IMR-90 (cell line): Measurements from ENCODE around the gene NUP205. TPM values are rescaled to one million over a fixed set of nuclear protein-coding genes. Genes with fewer than 3 reads are reported as not detected.
A peak's percentile ranks its signal among the peaks of the same experiment; 100 is the strongest.

Experiments
- ATAC-seq: fragments of 200-7000 bp; cut with Tn5 transposase; 2 replicates; pipeline ENCODE4 v1.9.1; 2020; ENCODE audit warnings: low read depth, mild to moderate bottlenecking, moderate library complexity
- BruUV-seq: library from RNA; stranded (reverse); fragments of 400-500 nt; replicated peaks from 2 replicates; lab custom pipeline; 2021; lab: Mats Ljungman, UMichigan
- CTCF ChIA-PET: fragments of 300-600 bp; formaldehyde crosslinking; extraction: SDS; loops from one replicate; lab custom pipeline; 2021; ENCODE audit warnings: antibody characterized with exemption; lab: Yijun Ruan, JAX
- POLR2A ChIA-PET: fragments of 300-600 bp; sonication (Branson Sonifier 250); formaldehyde crosslinking; loops from one replicate; lab custom pipeline; 2022; ENCODE audit warnings: antibody characterized with exemption; ENCODE audit not compliant: unreplicated experiment; lab: Charles Lee
- DNase-seq: peaks from one replicate; pipeline ENCODE4 v3.0.0; 2013
- H2AFZ ChIP-seq: replicated peaks from 2 replicates; pipeline ENCODE3; 2013; ENCODE audit warnings: low read length, mild to moderate bottlenecking; ENCODE audit not compliant: poor library complexity
- H2AK5ac ChIP-seq: 2 replicates; pipeline ENCODE4 v1.6.1; 2013; ENCODE audit warnings: low read depth, low read length, inconsistent platforms
- H2AK9ac ChIP-seq: replicated peaks from 2 replicates; pipeline ENCODE3; 2013; ENCODE audit warnings: mild to moderate bottlenecking, low read depth, low read length, moderate library complexity; ENCODE audit not compliant: poor library complexity
- H2BK120ac ChIP-seq: 2 replicates; pipeline ENCODE4 v1.6.1; 2013; ENCODE audit warnings: low read depth, low read length, inconsistent platforms
- H2BK15ac ChIP-seq: 3 replicates; pipeline ENCODE4 v1.6.1; 2013; ENCODE audit warnings: low read depth, low read length, inconsistent platforms
- H2BK20ac ChIP-seq: 2 replicates; pipeline ENCODE4 v1.6.1; 2013; ENCODE audit warnings: low read depth, mild to moderate bottlenecking, inconsistent platforms, low read length, moderate library complexity
- H2BK5ac ChIP-seq: 2 replicates; pipeline ENCODE4 v1.6.1; 2013; ENCODE audit warnings: mild to moderate bottlenecking, low read depth, low read length, inconsistent platforms; ENCODE audit not compliant: poor library complexity, severe bottlenecking
- H3K14ac ChIP-seq: replicated peaks from 2 replicates; pipeline ENCODE4 v1.6.1; 2013; ENCODE audit warnings: low read depth, low read length, inconsistent platforms
- H3K18ac ChIP-seq: 2 replicates; pipeline ENCODE4 v1.6.1; 2013; ENCODE audit warnings: low read depth, low read length, control low read depth
- H3K23ac ChIP-seq: 2 replicates; pipeline ENCODE4 v1.6.1; 2013; ENCODE audit warnings: low read depth, low read length, inconsistent platforms
- H3K27ac ChIP-seq: 2 replicates; pipeline ENCODE4 v1.5.1; 2013; ENCODE audit warnings: mild to moderate bottlenecking, control low read depth, low read length; ENCODE audit not compliant: insufficient read depth
- H3K27me3 ChIP-seq: 2 replicates; pipeline ENCODE4 v1.6.1; 2013; ENCODE audit warnings: low read length; ENCODE audit not compliant: control insufficient read depth, insufficient read depth
- H3K36me3 ChIP-seq: 2 replicates; pipeline ENCODE4 v1.6.1; 2013; ENCODE audit warnings: low read length, mixed read lengths; ENCODE audit not compliant: control insufficient read depth, insufficient read depth
- H3K4ac ChIP-seq: 2 replicates; pipeline ENCODE4 v1.6.1; 2013; ENCODE audit warnings: low read depth, low read length, inconsistent platforms
- H3K4me1 ChIP-seq: 2 replicates; pipeline ENCODE4 v1.6.1; 2013; ENCODE audit warnings: low read length, mixed read lengths; ENCODE audit not compliant: control insufficient read depth, insufficient read depth
- H3K4me2 ChIP-seq: 2 replicates; pipeline ENCODE4 v1.6.1; 2013; ENCODE audit warnings: low read depth, mild to moderate bottlenecking, control low read depth, low read length, moderate library complexity
- H3K4me3 ChIP-seq: 2 replicates; pipeline ENCODE4 v1.5.1; 2013; ENCODE audit warnings: low read depth, mild to moderate bottlenecking, control low read depth, low read length, moderate library complexity; ENCODE audit not compliant: insufficient read depth
- H3K56ac ChIP-seq: 2 replicates; pipeline ENCODE4 v1.6.1; 2013; ENCODE audit warnings: low read length, inconsistent platforms; ENCODE audit not compliant: insufficient read depth; ENCODE audit errors: extremely low read depth
- H3K79me1 ChIP-seq, 2 experiments: 2 replicates each; pipeline ENCODE4 v1.6.1; 2013; ENCODE audit warnings: low read length in 2 of 2, inconsistent platforms in 1 of 2, low read depth in 1 of 2
- H3K9ac ChIP-seq: 2 replicates; pipeline ENCODE4 v1.6.1; 2013; ENCODE audit warnings: low read depth, low read length, control low read depth
- H3K9me1 ChIP-seq: 2 replicates; pipeline ENCODE4 v1.6.1; 2013; ENCODE audit warnings: low read length, inconsistent platforms; ENCODE audit not compliant: insufficient read depth
- H3K9me3 ChIP-seq: 2 replicates; pipeline ENCODE4 v1.6.1; 2013; ENCODE audit warnings: low read length; ENCODE audit not compliant: control insufficient read depth, insufficient read depth
- H4K20me1 ChIP-seq: 2 replicates; pipeline ENCODE4 v1.6.1; 2013; ENCODE audit warnings: low read length, inconsistent platforms; ENCODE audit not compliant: insufficient read depth
- H4K5ac ChIP-seq: 2 replicates; pipeline ENCODE4 v1.6.1; 2013; ENCODE audit warnings: mild to moderate bottlenecking, low read depth, low read length, control low read depth
- H4K8ac ChIP-seq, 2 experiments: 2 replicates each; pipeline ENCODE4 v1.6.1; 2013; ENCODE audit warnings: low read depth in 2 of 2, low read length in 2 of 2, control low read depth in 1 of 2, inconsistent platforms in 1 of 2
- H4K91ac ChIP-seq: 2 replicates; pipeline ENCODE4 v1.6.1; 2013; ENCODE audit warnings: low read depth, low read length, inconsistent platforms; ENCODE audit not compliant: insufficient read depth
- BHLHE40 ChIP-seq: fragments of 150-350 bp; IDR thresholded peaks from 2 replicates; pipeline ENCODE4 v1.6.1; 2016; ENCODE audit warnings: mild to moderate bottlenecking, low read depth, low read length
- CEBPB ChIP-seq: IDR thresholded peaks from 2 replicates; pipeline ENCODE4 v1.6.1; 2012; ENCODE audit warnings: low read depth, low read length, improper control_type of control experiment
- CHD1 ChIP-seq: IDR thresholded peaks from 2 replicates; pipeline ENCODE4 v1.6.1; 2012; ENCODE audit warnings: low read depth, low read length, improper control_type of control experiment
- FOS ChIP-seq: fragments of 150-350 bp; IDR thresholded peaks from 2 replicates; pipeline ENCODE4 v1.6.1; 2016; ENCODE audit warnings: low read depth, low read length
- MAFK ChIP-seq: IDR thresholded peaks from 2 replicates; pipeline ENCODE4 v1.6.1; 2012; ENCODE audit warnings: low read depth, low read length, improper control_type of control experiment
- MAZ ChIP-seq: IDR thresholded peaks from 2 replicates; pipeline ENCODE4 v1.6.1; 2012; ENCODE audit warnings: low read depth, mild to moderate bottlenecking, low read length, improper control_type of control experiment, moderate library complexity, borderline replicate concordance
- MXI1 ChIP-seq: IDR thresholded peaks from 2 replicates; pipeline ENCODE4 v1.6.1; 2012; ENCODE audit warnings: low read depth, mild to moderate bottlenecking, low read length, moderate library complexity, borderline replicate concordance
- NFE2L2 ChIP-seq: fragments of 150-350 bp; IDR thresholded peaks from 2 replicates; pipeline ENCODE4 v1.6.1; 2016; ENCODE audit warnings: low read depth, mild to moderate bottlenecking, low read length
- POLR2A ChIP-seq: IDR thresholded peaks from 2 replicates; pipeline ENCODE4 v1.6.1; 2012; ENCODE audit warnings: mild to moderate bottlenecking, low read depth, low read length
- RAD21 ChIP-seq: IDR thresholded peaks from 2 replicates; pipeline ENCODE4 v1.6.1; 2012; ENCODE audit warnings: low read length, improper control_type of control experiment
- RCOR1 ChIP-seq: IDR thresholded peaks from 2 replicates; pipeline ENCODE4 v1.6.1; 2012; ENCODE audit warnings: mild to moderate bottlenecking, low read length, improper control_type of control experiment; ENCODE audit not compliant: insufficient replicate concordance
- RFX5 ChIP-seq: IDR thresholded peaks from 2 replicates; pipeline ENCODE4 v1.8.0; 2012; ENCODE audit warnings: low read depth, mild to moderate bottlenecking, low read length, moderate library complexity
- SMC3 ChIP-seq: fragments of 150-350 bp; IDR thresholded peaks from 2 replicates; pipeline ENCODE4 v1.6.1; 2016; ENCODE audit warnings: low read depth, mild to moderate bottlenecking, antibody characterized with exemption, low read length, moderate library complexity
- WGBS, 2 experiments: methylation state at CpG; one replicate each; pipeline versions ENCODE4 v1.1.5 to v1.1.7; 2013; ENCODE audit warnings: missing lambda C conversion rate in 2 of 2; ENCODE audit not compliant: insufficient read length in 1 of 2; ENCODE audit errors: extremely low coverage in 2 of 2; 5-methylcytosine and 5-hydroxymethylcytosine counted together
- dilution Hi-C: fragments of 300-500 bp; cut with HindIII; formaldehyde crosslinking; loops from one replicate; pipeline ENCODE4 v1.14.3; 2018; ENCODE audit warnings: low sequenced_read_pairs; ENCODE audit not compliant: unreplicated experiment
- in situ Hi-C: fragments of 300-500 bp; cut with MboI; formaldehyde crosslinking; loops from 3 replicates; pipeline ENCODE4 v1.14.3; 2019; ENCODE audit warnings: low sequenced_read_pairs, inconsistent platforms, mixed read lengths
- intact Hi-C: fragments of 100-400 bp; cut with micrococcal nuclease; formaldehyde crosslinking; loops from 2 replicates; pipeline ENCODE4 v1.10.0; 2022
- polyA plus RNA-seq, 3 experiments: library from polyadenylated mRNA; depleted of rRNA; stranded (reverse); fragments of >200 nt; gene quantifications; 2 replicates each; pipeline ENCODE4 v1.2.3, GENCODE V29; 2012; ENCODE audit warnings: low replicate concordance in 1 of 3
- total RNA-seq: library from RNA; depleted of rRNA; stranded (reverse); fragments of >200 nt; gene quantifications from 2 replicates; pipeline ENCODE4 v1.2.3, GENCODE V29; 2012
- TF ChIP-seq, protein P1 (sequence below): fragments of 150-350 bp; IDR thresholded peaks from 2 replicates; pipeline ENCODE4 v1.6.1; 2016; ENCODE audit warnings: low read depth, mild to moderate bottlenecking, low read length, moderate library complexity, borderline replicate concordance
- TF ChIP-seq, protein P2 (sequence below): fragments of 150-350 bp; IDR thresholded peaks from 2 replicates; pipeline ENCODE4 v1.6.1; 2017; ENCODE audit warnings: mild to moderate bottlenecking, antibody characterized with exemption, low read length, low read depth
- TF ChIP-seq, protein P3 (sequence below): conservative IDR thresholded peaks from 2 replicates; pipeline ENCODE4 v1.5.1; 2012; ENCODE audit warnings: mild to moderate bottlenecking, low read depth, low read length, improper control_type of control experiment

Gene NUP205
- total and polyA plus RNA-seq, 2 of the 4 experiments (the other 2 are of a cell fraction): 29.5 to 84.6 TPM

DNA sequence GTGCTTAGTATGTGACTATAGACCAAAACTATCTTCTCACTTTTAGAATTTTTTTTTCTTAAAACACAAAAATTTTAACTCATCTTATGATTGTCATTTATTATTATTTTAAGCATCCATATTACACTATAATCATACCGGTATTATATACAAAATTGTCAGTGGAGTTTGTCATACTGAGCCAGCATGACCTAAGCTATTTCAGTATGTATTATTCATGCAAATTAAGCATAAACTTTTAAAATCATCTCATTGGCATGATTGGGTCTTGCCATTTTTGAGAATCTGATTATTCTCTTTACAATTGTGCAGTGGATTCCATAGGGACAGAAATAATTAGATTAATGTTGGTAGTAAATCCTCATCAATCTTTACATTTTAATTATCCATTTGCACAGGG is 58.4 kb downstream of the NUP205 start:
- no peak overlapping the region for H2BK5ac ChIP-seq
- no peak overlapping the region for H2BK15ac ChIP-seq
- intact Hi-C loops (no loop called here), dilution Hi-C loops (no loop called here), in situ Hi-C loops (no loop called here)
- H3K4me3 ChIP-seq: no peak overlapping the region
- H3K27ac ChIP-seq: no peak overlapping the region
- H3K27me3 ChIP-seq: no peaks in the 10 kb centered on the region
- TF ChIP-seq NFE2L2 (no peak; the same call in 1 of the 2 replicates), MAZ (no peak), CHD1 (no peak), RFX5 (no peak), FOS (no peak), SMC3 (no peak), POLR2A (no peak), CEBPB (no peak), MAFK (no peak; the same call in 1 of the 2 replicates), RAD21 (no peak), BHLHE40 (no peak), RCOR1 (no peak), MXI1 (no peak)
- TF ChIP-seq, protein P1, sequence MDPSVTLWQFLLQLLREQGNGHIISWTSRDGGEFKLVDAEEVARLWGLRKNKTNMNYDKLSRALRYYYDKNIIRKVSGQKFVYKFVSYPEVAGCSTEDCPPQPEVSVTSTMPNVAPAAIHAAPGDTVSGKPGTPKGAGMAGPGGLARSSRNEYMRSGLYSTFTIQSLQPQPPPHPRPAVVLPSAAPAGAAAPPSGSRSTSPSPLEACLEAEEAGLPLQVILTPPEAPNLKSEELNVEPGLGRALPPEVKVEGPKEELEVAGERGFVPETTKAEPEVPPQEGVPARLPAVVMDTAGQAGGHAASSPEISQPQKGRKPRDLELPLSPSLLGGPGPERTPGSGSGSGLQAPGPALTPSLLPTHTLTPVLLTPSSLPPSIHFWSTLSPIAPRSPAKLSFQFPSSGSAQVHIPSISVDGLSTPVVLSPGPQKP: no peak
- TF ChIP-seq, protein P2, sequence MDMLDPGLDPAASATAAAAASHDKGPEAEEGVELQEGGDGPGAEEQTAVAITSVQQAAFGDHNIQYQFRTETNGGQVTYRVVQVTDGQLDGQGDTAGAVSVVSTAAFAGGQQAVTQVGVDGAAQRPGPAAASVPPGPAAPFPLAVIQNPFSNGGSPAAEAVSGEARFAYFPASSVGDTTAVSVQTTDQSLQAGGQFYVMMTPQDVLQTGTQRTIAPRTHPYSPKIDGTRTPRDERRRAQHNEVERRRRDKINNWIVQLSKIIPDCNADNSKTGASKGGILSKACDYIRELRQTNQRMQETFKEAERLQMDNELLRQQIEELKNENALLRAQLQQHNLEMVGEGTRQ: no peak
- TF ChIP-seq, protein P3, sequence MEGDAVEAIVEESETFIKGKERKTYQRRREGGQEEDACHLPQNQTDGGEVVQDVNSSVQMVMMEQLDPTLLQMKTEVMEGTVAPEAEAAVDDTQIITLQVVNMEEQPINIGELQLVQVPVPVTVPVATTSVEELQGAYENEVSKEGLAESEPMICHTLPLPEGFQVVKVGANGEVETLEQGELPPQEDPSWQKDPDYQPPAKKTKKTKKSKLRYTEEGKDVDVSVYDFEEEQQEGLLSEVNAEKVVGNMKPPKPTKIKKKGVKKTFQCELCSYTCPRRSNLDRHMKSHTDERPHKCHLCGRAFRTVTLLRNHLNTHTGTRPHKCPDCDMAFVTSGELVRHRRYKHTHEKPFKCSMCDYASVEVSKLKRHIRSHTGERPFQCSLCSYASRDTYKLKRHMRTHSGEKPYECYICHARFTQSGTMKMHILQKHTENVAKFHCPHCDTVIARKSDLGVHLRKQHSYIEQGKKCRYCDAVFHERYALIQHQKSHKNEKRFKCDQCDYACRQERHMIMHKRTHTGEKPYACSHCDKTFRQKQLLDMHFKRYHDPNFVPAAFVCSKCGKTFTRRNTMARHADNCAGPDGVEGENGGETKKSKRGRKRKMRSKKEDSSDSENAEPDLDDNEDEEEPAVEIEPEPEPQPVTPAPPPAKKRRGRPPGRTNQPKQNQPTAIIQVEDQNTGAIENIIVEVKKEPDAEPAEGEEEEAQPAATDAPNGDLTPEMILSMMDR: no peak
- BruUV-seq: no TSS peak
- no peak overlapping the region for H2AK9ac ChIP-seq
- peaks cover 20% of the 10 kb centered on the region for H3K36me3 ChIP-seq
- H3K14ac ChIP-seq: peak overlapping the region; percentile 58; the same call in 1 of the 2 replicates
- H3K56ac ChIP-seq: no peak overlapping the region
- no peaks in the 10 kb centered on the region for H4K20me1 ChIP-seq
- no peaks in the 10 kb centered on the region for H3K4me1 ChIP-seq
- no peak overlapping the region for H3K4me2 ChIP-seq
- ChIA-PET CTCF (no interaction called here), POLR2A (no interaction called here)
- no peak overlapping the region for H2BK20ac ChIP-seq
- H4K5ac ChIP-seq: no peak overlapping the region
- no CpG with 5 or more reads among the region's 1 CpG for WGBS, 2 experiments
- no peak overlapping the region for H4K91ac ChIP-seq
- no peak overlapping the region; the same call in 1 of the 2 replicates for H2AK5ac ChIP-seq
- no peak overlapping the region for H3K9ac ChIP-seq
- peak; percentile 68 for DNase-seq
- no peaks in the 10 kb centered on the region for H3K9me1 ChIP-seq
- no peak overlapping the region for H3K4ac ChIP-seq
- H3K18ac ChIP-seq: no peak overlapping the region
- H3K79me1 ChIP-seq: peaks cover 2% of the 10 kb centered on the region in 2 experiments; a peak in 2 of 4 replicates
- no peak overlapping the region; the same call in 1 of the 2 replicates for H3K23ac ChIP-seq
- no peaks in the 10 kb centered on the region for H3K9me3 ChIP-seq
- no peak overlapping the region for H2BK120ac ChIP-seq
- H4K8ac ChIP-seq: no peak overlapping the region
- ATAC-seq: peak; percentile 71
- no peak overlapping the region for H2AFZ ChIP-seq
